RWPE2 (cell line): ENCODE results near the gene CDK5RAP2.

ENCODE experiments used
- ATAC-seq: fragments of 200-7000 bp; cut with Tn5 transposase; 3 replicates; pipeline ENCODE4 v1.9.1; 2021; ENCODE audit warnings: low read depth
- DNase-seq: peaks from one replicate; pipeline ENCODE4 v3.0.0-alpha.2; 2020; ENCODE audit warnings: low spot score
- H3K27ac ChIP-seq: fragments of 450-650 bp; 2 replicates; pipeline ENCODE4 v1.5.1; 2017; ENCODE audit warnings: mild to moderate bottlenecking; ENCODE audit not compliant: poor library complexity, severe bottlenecking
- H3K27me3 ChIP-seq: fragments of 250-450 bp; sonication (Bioruptor Pico); 2 replicates; pipeline ENCODE4 v1.5.1; 2021; ENCODE audit warnings: mild to moderate bottlenecking, moderate library complexity; ENCODE audit not compliant: insufficient read depth, poor library complexity, severe bottlenecking
- H3K36me3 ChIP-seq: fragments of 250-450 bp; sonication (Bioruptor Pico); 2 replicates; pipeline ENCODE4 v1.5.1; 2020; ENCODE audit warnings: low read depth, mild to moderate bottlenecking, moderate library complexity
- H3K4me1 ChIP-seq: fragments of 250-450 bp; sonication (Bioruptor Pico); 2 replicates; pipeline ENCODE4 v1.5.1; 2021; ENCODE audit warnings: mild to moderate bottlenecking, moderate library complexity; ENCODE audit not compliant: insufficient read depth, poor library complexity, severe bottlenecking
- H3K4me3 ChIP-seq: fragments of 250-450 bp; sonication (Bioruptor Pico); 2 replicates; pipeline ENCODE4 v1.5.1; 2021; ENCODE audit warnings: mild to moderate bottlenecking, moderate library complexity; ENCODE audit not compliant: severe bottlenecking
- H3K9me3 ChIP-seq: fragments of 250-450 bp; sonication (Bioruptor Pico); 2 replicates; pipeline ENCODE4 v1.5.1; 2021; ENCODE audit warnings: mild to moderate bottlenecking, moderate library complexity; ENCODE audit not compliant: severe bottlenecking
- TF ChIP-seq, protein P1 (sequence below): fragments of 450-650 bp; IDR thresholded peaks from one replicate; pipeline ENCODE4 v1.5.1; 2017; ENCODE audit warnings: mild to moderate bottlenecking, moderate library complexity; ENCODE audit not compliant: poor library complexity, severe bottlenecking

The CDK5RAP2 gene

GRCh38 chr9:120514405-120514804 is 65.6 kb downstream of the CDK5RAP2 start:
- DNase-seq (no peak), ATAC-seq (no peak)
- TF ChIP-seq, protein P1, sequence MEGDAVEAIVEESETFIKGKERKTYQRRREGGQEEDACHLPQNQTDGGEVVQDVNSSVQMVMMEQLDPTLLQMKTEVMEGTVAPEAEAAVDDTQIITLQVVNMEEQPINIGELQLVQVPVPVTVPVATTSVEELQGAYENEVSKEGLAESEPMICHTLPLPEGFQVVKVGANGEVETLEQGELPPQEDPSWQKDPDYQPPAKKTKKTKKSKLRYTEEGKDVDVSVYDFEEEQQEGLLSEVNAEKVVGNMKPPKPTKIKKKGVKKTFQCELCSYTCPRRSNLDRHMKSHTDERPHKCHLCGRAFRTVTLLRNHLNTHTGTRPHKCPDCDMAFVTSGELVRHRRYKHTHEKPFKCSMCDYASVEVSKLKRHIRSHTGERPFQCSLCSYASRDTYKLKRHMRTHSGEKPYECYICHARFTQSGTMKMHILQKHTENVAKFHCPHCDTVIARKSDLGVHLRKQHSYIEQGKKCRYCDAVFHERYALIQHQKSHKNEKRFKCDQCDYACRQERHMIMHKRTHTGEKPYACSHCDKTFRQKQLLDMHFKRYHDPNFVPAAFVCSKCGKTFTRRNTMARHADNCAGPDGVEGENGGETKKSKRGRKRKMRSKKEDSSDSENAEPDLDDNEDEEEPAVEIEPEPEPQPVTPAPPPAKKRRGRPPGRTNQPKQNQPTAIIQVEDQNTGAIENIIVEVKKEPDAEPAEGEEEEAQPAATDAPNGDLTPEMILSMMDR: no peak
- Histone ChIP-seq H3K4me3 (no peak overlapping the region), H3K4me1 (no peaks in the 10 kb centered on the region), H3K27ac (no peak overlapping the region), H3K36me3 (peaks cover 59% of the 10 kb centered on the region), H3K9me3 (no peaks in the 10 kb centered on the region), H3K27me3 (no peaks in the 10 kb centered on the region)

DNA sequence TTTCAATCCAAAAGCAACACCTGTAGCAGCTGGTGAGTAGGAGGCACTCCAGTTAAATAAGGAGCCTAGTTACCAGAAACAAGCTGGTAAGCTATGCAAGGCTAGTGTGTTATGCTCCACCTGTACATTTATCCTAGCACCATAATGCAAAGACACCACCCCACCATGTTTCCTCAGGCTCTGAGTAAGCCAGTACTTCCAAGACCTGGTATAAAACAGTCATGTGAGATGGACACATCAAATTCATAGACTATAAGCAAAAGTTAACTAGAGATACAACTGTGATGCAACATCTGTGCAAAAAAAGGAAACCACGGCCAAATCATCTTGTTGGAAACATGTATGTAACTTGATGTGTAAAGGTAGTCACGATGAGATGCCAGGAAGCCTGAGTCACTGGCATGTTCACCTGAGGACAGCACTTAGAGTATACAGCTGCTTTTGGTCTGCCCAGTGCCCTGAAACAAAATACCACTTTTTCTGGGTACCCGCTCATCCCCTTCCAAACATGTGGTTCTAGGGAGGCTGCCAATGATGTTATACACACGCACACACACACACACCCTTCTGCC is 66.1 kb downstream of the CDK5RAP2 start:
- H3K9me3 ChIP-seq: no peaks in the 10 kb centered on the region
- H3K4me1 ChIP-seq: no peaks in the 10 kb centered on the region
- ATAC-seq (peak; percentile 46; the same call in 1 of the 3 replicates), DNase-seq (no peak)
- TF ChIP-seq, protein P1: no peak
- no peak overlapping the region for H3K27ac ChIP-seq
- no peak overlapping the region for H3K4me3 ChIP-seq
- H3K36me3 ChIP-seq: peaks cover 59% of the 10 kb centered on the region
- H3K27me3 ChIP-seq: no peaks in the 10 kb centered on the region

DNA sequence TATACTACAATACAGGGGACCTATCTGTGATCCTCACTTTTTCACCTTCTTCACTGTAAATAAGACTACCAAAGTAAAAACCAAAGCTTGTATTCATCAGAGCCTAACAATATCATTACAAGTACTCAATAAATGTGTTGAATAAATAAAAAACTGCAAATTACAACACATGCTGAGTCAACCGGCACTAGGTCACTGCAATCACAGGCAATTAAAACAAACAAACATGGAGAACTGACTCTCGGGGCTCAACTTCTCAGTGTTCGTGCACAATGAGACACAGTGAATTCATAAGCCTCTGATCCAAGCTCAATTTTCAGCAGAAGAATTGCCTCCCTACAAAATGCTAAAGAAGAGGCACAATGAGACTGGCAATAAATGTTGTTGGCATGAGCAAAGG is 69.2 kb downstream of the CDK5RAP2 start:
- Histone ChIP-seq H3K27me3 (no peaks in the 10 kb centered on the region), H3K36me3 (peaks cover 47% of the 10 kb centered on the region), H3K4me3 (no peak overlapping the region), H3K9me3 (no peaks in the 10 kb centered on the region), H3K27ac (no peak overlapping the region), H3K4me1 (no peaks in the 10 kb centered on the region)
- TF ChIP-seq, protein P1: no peak
- ATAC-seq (no peak; the same call in 2 of the 3 replicates), DNase-seq (no peak)

- TF ChIP-seq, protein P1: no peak
- peaks cover 34% of the 10 kb centered on the region for H3K36me3 ChIP-seq
- ATAC-seq (no peak), DNase-seq (no peak)
- no peak overlapping the region for H3K4me3 ChIP-seq
- H3K4me1 ChIP-seq: no peaks in the 10 kb centered on the region
- no peak overlapping the region for H3K27ac ChIP-seq
- H3K27me3 ChIP-seq: no peaks in the 10 kb centered on the region
- no peaks in the 10 kb centered on the region for H3K9me3 ChIP-seq
Measured at GRCh38 chr9:120507936-120508510, 71.9 kb downstream of the CDK5RAP2 start.

DNA sequence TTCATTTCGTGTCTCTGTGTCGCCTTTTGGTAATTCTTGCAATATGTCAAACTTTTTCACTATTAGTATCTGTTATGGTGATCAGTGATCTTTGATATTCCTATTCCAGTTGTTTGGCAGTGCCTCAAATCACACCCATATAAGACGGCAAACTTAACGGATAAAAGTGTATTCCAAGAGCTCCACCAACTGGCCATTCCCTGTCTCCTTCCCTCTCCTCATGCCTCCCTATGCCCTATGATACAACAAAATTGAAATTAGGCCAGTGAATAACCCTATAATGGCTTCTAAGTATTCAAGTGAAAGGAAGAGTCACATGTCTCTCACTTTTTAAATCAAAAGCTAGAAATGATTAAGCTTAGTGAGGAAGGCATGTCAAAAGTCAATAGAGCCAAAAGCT is 74.8 kb downstream of the CDK5RAP2 start:
- H3K27me3 ChIP-seq: no peaks in the 10 kb centered on the region
- H3K9me3 ChIP-seq: no peaks in the 10 kb centered on the region
- no peak for DNase-seq
- ATAC-seq: no peak
- H3K4me3 ChIP-seq: no peak overlapping the region
- H3K27ac ChIP-seq: no peak overlapping the region
- TF ChIP-seq, protein P1: no peak
- peaks cover 25% of the 10 kb centered on the region for H3K36me3 ChIP-seq
- no peaks in the 10 kb centered on the region for H3K4me1 ChIP-seq
